ENCODE data around the gene SLC35A1.

SLC35A1 gene

DNA sequence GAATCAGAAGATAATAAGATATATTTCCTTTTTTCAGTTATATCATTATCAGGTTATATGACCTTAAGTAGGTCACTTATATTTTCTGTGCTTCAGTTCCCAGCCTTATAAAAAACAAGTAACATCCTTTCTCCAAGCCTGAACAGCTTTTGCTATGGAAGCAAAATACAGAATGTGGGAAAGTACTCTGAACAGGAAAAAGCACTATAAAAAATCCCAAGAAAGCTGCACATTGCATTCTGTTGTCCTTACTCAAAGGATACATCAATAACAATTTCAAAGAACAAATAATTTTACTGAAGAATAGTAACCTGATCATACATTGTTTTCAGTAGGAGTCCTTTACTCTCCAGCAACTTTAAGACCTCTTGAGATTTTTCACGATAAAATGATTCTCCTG, 56.4 kb downstream of the SLC35A1 start:
- DNase-seq (ENCODE audit: low read depth), result no peak
- no peak for TF ChIP-seq POLR2A (IDR thresholded peaks at IDR 0.05; ENCODE audit: extremely low read depth, insufficient read length)
- TF ChIP-seq, protein P1, sequence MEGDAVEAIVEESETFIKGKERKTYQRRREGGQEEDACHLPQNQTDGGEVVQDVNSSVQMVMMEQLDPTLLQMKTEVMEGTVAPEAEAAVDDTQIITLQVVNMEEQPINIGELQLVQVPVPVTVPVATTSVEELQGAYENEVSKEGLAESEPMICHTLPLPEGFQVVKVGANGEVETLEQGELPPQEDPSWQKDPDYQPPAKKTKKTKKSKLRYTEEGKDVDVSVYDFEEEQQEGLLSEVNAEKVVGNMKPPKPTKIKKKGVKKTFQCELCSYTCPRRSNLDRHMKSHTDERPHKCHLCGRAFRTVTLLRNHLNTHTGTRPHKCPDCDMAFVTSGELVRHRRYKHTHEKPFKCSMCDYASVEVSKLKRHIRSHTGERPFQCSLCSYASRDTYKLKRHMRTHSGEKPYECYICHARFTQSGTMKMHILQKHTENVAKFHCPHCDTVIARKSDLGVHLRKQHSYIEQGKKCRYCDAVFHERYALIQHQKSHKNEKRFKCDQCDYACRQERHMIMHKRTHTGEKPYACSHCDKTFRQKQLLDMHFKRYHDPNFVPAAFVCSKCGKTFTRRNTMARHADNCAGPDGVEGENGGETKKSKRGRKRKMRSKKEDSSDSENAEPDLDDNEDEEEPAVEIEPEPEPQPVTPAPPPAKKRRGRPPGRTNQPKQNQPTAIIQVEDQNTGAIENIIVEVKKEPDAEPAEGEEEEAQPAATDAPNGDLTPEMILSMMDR (IDR thresholded peaks at IDR 0.05; ENCODE audit: low read depth, low read length), result no peak
- no peak for TF ChIP-seq MYC (IDR thresholded peaks at IDR 0.05; ENCODE audit: low read depth, low read length)
- TF ChIP-seq, protein P2, sequence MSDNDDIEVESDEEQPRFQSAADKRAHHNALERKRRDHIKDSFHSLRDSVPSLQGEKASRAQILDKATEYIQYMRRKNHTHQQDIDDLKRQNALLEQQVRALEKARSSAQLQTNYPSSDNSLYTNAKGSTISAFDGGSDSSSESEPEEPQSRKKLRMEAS (IDR thresholded peaks at IDR 0.05; ENCODE audit: low read depth, low read length), result no peak
- H3K4me3 ChIP-seq (ENCODE audit: low read depth, low read length), result no peak overlapping the region

DNA sequence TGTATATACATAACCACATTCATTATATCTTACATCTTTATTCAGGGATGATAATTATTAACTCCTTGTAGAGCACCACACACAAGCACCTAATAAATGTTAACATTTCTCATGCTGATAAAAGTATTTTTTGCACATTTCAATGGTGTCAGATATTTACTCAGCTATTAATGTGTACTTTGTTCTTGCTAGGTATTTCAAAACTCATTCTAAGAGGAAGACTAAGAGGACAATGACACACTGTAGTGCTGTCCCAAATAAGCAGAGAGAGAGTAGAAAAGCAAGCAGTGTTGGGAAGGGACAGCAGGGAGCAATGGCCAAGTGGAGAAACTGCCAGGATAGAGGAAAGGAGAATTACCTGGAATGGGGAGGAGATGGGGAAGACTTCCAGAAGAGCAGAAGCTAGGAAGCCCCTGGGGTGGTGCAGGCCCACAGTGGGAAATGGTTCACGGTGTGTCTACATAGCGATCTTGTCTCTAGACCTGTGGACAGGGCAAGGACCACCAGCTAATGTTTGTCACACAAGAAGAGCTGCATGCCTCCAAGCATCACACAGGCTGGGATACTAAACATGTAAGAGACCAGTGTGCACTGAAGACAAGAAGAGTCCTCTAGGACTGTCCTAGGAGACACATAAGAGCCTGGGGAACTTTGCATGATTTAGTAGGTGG, 61.7 kb downstream of the SLC35A1 start:
- TF ChIP-seq, protein P1 (IDR thresholded peaks at IDR 0.05; ENCODE audit: low read depth, low read length), result no peak
- no peak for TF ChIP-seq POLR2A (IDR thresholded peaks at IDR 0.05; ENCODE audit: extremely low read depth, insufficient read length)
- no peak for TF ChIP-seq MYC (IDR thresholded peaks at IDR 0.05; ENCODE audit: low read depth, low read length)
- TF ChIP-seq, protein P2 (IDR thresholded peaks at IDR 0.05; ENCODE audit: low read depth, low read length), result no peak

DNA sequence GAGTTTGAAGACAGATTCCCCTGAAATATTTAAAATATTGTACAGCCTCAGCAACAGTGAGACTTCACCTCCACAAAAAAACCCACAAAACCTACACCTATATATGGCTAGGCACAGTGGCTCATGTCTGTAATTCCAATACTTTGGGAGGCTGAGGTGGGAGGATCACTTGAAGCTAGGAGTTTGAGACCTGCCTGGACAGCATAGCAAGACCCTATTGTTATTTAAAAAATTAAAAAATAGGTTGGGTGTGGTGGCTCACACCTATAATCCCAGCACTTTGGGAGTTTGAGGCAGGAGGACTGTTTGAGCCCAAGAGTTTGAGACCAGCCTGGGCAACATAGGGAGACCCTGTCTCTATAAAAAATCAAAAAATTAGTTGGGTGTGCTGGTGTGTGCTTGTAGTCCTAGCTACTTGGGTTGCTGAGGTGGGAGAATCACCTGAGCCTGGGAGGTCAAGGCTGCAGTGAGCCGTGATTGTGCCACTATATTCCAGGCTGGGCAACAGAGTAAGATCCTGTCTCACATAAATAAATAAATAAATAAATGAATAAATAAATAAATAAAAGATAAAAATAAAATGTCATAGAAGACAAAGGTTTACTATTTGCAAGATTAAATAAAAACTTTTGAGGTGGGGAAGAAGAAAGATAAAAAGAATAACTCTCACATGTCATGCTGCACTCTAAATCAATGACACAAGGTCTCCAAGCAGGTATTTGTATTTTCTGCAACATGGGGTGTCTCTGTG, 65.9 kb downstream of the SLC35A1 start:
- TF ChIP-seq, protein P1 (IDR thresholded peaks at IDR 0.05; ENCODE audit: low read depth, low read length), result no peak
- DNase-seq (ENCODE audit: low read depth), result no peak
- no peak overlapping the region for H3K4me3 ChIP-seq (ENCODE audit: low read depth, low read length)

More for the DNA sequence above, 61.7 kb downstream of the SLC35A1 start:
- DNase-seq (ENCODE audit: low read depth), result no peak
- H3K4me3 ChIP-seq (ENCODE audit: low read depth, low read length), result no peak overlapping the region

DNA sequence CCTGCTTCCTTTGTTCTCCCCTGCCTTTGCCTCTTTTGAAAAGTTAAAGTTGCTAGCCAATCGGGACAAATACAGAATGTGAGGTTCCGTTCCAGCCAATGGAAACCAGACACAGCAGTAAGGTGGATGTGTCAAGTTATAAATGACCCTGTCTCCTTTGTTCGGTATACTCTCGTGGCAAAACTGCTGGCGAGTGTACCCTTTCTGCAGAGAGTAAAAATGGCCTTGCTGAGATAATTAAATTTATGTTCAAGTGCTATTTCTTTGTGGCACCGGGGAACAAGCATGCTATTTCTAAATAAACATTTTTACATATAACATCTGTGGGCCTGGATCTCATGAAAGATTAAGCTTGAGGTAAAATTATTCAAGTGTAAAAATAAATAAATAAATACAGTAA, 66.8 kb downstream of the SLC35A1 start:
- TF ChIP-seq, protein P1 (IDR thresholded peaks at IDR 0.05; ENCODE audit: low read depth, low read length), result no peak
- TF ChIP-seq, protein P2 (IDR thresholded peaks at IDR 0.05; ENCODE audit: low read depth, low read length), result no peak
- no peak for TF ChIP-seq MYC (IDR thresholded peaks at IDR 0.05; ENCODE audit: low read depth, low read length)
- TF ChIP-seq POLR2A (IDR thresholded peaks at IDR 0.05; ENCODE audit: extremely low read depth, insufficient read length), result no peak
- H3K4me3 ChIP-seq (ENCODE audit: low read depth, low read length), result no peak overlapping the region
- DNase-seq (ENCODE audit: low read depth), result no peak

DNA sequence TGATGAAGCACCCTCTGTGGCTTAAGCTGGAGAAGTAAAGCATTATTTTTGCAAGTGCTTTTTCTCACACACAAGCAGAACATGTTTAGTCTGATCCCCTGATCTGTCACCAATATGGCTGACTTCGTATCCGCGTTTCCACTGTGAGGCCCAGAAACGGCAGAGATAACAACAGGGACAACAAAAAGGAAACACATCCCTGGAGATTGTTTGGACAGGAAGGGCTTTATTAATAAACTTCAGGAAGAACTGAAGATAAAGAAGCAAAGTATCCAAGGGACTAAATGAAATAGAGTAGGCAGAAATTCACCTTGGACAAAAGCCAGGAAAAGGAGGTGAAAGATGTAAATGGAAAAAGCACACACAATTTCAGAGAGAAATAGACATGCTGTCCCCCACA, 67.8 kb downstream of the SLC35A1 start:
- no peak for DNase-seq (ENCODE audit: low read depth)
- TF ChIP-seq, protein P1 (IDR thresholded peaks at IDR 0.05; ENCODE audit: low read depth, low read length), result no peak
- TF ChIP-seq MYC (IDR thresholded peaks at IDR 0.05; ENCODE audit: low read depth, low read length) (no peak), POLR2A (IDR thresholded peaks at IDR 0.05; ENCODE audit: extremely low read depth, insufficient read length) (no peak)
- TF ChIP-seq, protein P2 (IDR thresholded peaks at IDR 0.05; ENCODE audit: low read depth, low read length), result no peak
- no peak overlapping the region for H3K4me3 ChIP-seq (ENCODE audit: low read depth, low read length)

Data from NB4 (cell line).